Nephron progenitor cell (in vitro differentiated cells): ENCODE data around the gene MERTK.
A peak's percentile ranks its signal among the peaks of the same experiment; 100 is the strongest.

Experiments
- DNase-seq: peaks from one replicate; pipeline ENCODE4 v3.0.0; 2021
- H3K27ac Mint-ChIP-seq: 2 replicates; pipeline ENCODE4 v1.8.0; 2021; ENCODE audit warnings: mild to moderate bottlenecking, moderate library complexity, mixed read lengths
- H3K27me3 Mint-ChIP-seq: 2 replicates; pipeline ENCODE4 v1.8.0; 2021; ENCODE audit warnings: mild to moderate bottlenecking, low read depth, mixed read lengths; ENCODE audit not compliant: poor library complexity
- H3K36me3 Mint-ChIP-seq: 2 replicates; pipeline ENCODE4 v1.8.0; 2021; ENCODE audit warnings: low read depth, mixed read lengths
- H3K4me1 Mint-ChIP-seq: 2 replicates; pipeline ENCODE4 v1.8.0; 2021; ENCODE audit warnings: mixed read lengths
- H3K4me3 Mint-ChIP-seq: 2 replicates; pipeline ENCODE4 v1.8.0; 2021; ENCODE audit warnings: mild to moderate bottlenecking, moderate library complexity, mixed read lengths
- H3K9me3 Mint-ChIP-seq: 2 replicates; pipeline ENCODE4 v1.8.0; 2021; ENCODE audit warnings: mild to moderate bottlenecking, moderate library complexity, mixed read lengths
- CTCF ChIP-seq: fragments of 200-600 bp; sonication (generic); IDR thresholded peaks from 2 replicates; pipeline ENCODE4 v1.5.0; 2021; ENCODE audit warnings: antibody characterized with exemption

The MERTK gene

GRCh38 chr2:111977240-111977639 lies 78.8 kb downstream of the MERTK start:
- peaks cover 56% of the 10 kb centered on the region for H3K36me3 Mint-ChIP-seq
- no peak overlapping the region for H3K4me3 Mint-ChIP-seq
- no peaks in the 10 kb centered on the region for H3K27me3 Mint-ChIP-seq
- DNase-seq: no peak
- H3K27ac Mint-ChIP-seq: no peak overlapping the region
- H3K9me3 Mint-ChIP-seq: peaks cover 29% of the 10 kb centered on the region
- peaks cover 32% of the 10 kb centered on the region for H3K4me1 Mint-ChIP-seq
- no peak for TF ChIP-seq CTCF

GRCh38 chr2:111978452-111979170 lies 80.2 kb downstream of the MERTK start:
- no peak for DNase-seq
- Mint-ChIP-seq H3K36me3 (peaks cover 66% of the 10 kb centered on the region), H3K9me3 (peaks cover 29% of the 10 kb centered on the region), H3K27me3 (no peaks in the 10 kb centered on the region), H3K27ac (no peak overlapping the region), H3K4me3 (no peak overlapping the region), H3K4me1 (peaks cover 30% of the 10 kb centered on the region)
- no peak for TF ChIP-seq CTCF

GRCh38 chr2:111981666-111982065 lies 83.3 kb downstream of the MERTK start:
- no peaks in the 10 kb centered on the region for H3K27me3 Mint-ChIP-seq
- no peak overlapping the region for H3K4me3 Mint-ChIP-seq
- TF ChIP-seq CTCF: no peak
- H3K27ac Mint-ChIP-seq: no peak overlapping the region
- no peak for DNase-seq
- peaks cover 49% of the 10 kb centered on the region for H3K36me3 Mint-ChIP-seq
- H3K9me3 Mint-ChIP-seq: peaks cover 24% of the 10 kb centered on the region
- peaks cover 33% of the 10 kb centered on the region for H3K4me1 Mint-ChIP-seq

- H3K36me3 Mint-ChIP-seq: peaks cover 37% of the 10 kb centered on the region
- no peak overlapping the region for H3K27ac Mint-ChIP-seq
- H3K9me3 Mint-ChIP-seq: peaks cover 13% of the 10 kb centered on the region
- DNase-seq: no peak
- no peak overlapping the region for H3K4me3 Mint-ChIP-seq
- peaks cover 43% of the 10 kb centered on the region for H3K4me1 Mint-ChIP-seq
- TF ChIP-seq CTCF: no peak
- no peaks in the 10 kb centered on the region for H3K27me3 Mint-ChIP-seq
Observed at GRCh38 chr2:111982822-111983221, 84.4 kb downstream of the MERTK start.

- H3K27me3 Mint-ChIP-seq: no peaks in the 10 kb centered on the region
- H3K36me3 Mint-ChIP-seq: peaks cover 33% of the 10 kb centered on the region
- H3K27ac Mint-ChIP-seq: peak overlapping the region; percentile 15
- no peak overlapping the region for H3K4me3 Mint-ChIP-seq
- DNase-seq: no peak
- H3K4me1 Mint-ChIP-seq: peaks cover 42% of the 10 kb centered on the region
- peaks cover 4% of the 10 kb centered on the region for H3K9me3 Mint-ChIP-seq
- TF ChIP-seq CTCF: no peak
Observed at GRCh38 chr2:111983478-111984212, 85.2 kb downstream of the MERTK start.

- no peak for TF ChIP-seq CTCF
- no peak overlapping the region for H3K4me3 Mint-ChIP-seq
- H3K36me3 Mint-ChIP-seq: peaks cover 33% of the 10 kb centered on the region
- H3K9me3 Mint-ChIP-seq: no peaks in the 10 kb centered on the region
- no peak for DNase-seq
- no peaks in the 10 kb centered on the region for H3K27me3 Mint-ChIP-seq
- H3K27ac Mint-ChIP-seq: no peak overlapping the region
- peaks cover 36% of the 10 kb centered on the region for H3K4me1 Mint-ChIP-seq
Observed at GRCh38 chr2:111984213-111984604, 85.8 kb downstream of the MERTK start.
